HG03060 (cell line): Measurements from ENCODE around the gene GALNT14.
"Not testable (repeated sequence)": the region's sequence is repeated elsewhere in the genome, so short reads cannot be mapped to it uniquely, and the experiment has no call there.

ENCODE experiments used
- ATAC-seq: cut with Tn5 transposase; IDR thresholded peaks from one replicate; pipeline ENCODE4 v1.9.1; 2021; ENCODE audit warnings: low read depth, moderate number of reproducible peaks; ENCODE audit not compliant: unreplicated experiment

GALNT14 gene, protein sequence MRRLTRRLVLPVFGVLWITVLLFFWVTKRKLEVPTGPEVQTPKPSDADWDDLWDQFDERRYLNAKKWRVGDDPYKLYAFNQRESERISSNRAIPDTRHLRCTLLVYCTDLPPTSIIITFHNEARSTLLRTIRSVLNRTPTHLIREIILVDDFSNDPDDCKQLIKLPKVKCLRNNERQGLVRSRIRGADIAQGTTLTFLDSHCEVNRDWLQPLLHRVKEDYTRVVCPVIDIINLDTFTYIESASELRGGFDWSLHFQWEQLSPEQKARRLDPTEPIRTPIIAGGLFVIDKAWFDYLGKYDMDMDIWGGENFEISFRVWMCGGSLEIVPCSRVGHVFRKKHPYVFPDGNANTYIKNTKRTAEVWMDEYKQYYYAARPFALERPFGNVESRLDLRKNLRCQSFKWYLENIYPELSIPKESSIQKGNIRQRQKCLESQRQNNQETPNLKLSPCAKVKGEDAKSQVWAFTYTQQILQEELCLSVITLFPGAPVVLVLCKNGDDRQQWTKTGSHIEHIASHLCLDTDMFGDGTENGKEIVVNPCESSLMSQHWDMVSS

DNA sequence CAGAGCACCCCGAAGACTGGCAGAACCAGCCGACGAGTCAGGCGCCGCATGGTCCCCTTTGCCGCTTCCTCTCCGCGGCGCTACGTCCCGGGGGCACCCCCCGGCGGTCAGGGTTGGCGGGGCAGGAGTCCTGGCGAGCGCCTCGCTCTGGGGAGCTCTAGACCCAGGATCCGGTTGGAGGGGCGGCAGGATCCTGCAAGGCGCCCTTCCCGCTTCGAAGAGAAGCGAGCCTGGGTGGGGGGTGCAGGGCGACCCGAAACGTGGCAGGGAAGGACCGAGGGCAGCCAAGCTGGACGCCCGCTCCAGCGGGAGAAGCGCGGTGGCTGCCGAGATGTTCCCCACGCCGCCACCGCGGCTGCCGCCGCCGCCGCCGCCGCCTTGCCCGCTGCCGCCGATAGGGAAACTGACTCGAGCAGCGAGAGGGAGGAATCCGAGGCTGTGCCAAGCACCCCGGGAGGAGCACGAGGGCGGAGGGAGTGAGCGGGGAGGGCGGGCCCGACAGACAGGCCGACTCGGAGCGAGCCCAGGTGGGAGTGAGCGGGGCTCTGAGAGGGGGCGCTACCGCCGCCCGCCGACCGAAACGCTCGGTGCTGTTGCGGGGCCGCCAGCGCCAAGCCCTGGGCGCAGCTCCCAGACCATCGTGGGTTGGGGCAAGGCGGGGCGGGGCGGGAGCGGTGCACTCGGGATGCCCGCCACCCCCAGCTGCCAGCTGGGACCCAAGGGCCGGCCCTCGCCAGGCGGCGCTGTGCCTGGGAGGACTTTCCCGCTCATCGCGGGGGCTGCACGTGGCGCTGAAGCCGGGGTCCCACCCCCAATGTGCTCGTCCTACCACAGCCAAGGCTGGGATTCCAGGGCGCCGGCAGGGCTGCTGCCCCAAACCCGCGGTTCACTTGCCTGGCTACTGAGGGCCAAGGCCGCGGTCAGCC is at the start of gene GALNT14:
GALNT14 (minus strand) TSS at position 404 of the 926 bp plus-strand sequence; CDS start at position 50, 354 bp downstream.
- no peak for ATAC-seq

DNA sequence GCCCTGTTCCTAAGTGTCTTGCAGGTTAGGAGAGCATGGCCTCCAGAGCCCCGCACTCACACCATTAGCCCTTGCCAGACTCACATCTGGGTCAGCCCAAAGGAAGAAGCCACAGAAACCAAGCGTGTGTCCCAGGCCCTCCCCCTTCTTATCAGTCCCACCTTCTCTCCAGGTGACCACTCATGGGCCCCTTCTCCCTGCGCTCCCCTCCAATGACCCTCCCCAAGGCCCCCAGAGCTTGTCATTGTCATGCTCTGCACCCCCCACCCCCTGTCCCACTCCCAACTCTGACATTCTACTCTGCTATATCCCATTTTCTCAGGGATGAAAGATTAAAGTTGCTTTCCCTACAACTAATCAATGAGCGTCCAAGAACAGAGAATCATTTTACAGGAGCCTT is 48.9 kb upstream of the GALNT14 start:
- ATAC-seq: no peak

GRCh38 chr2:31183973-31184372 is 45.7 kb upstream of the GALNT14 start:
- not testable (repeated sequence) for ATAC-seq

GRCh38 chr2:31176742-31177141 is 38.5 kb upstream of the GALNT14 start:
- ATAC-seq: no peak

DNA sequence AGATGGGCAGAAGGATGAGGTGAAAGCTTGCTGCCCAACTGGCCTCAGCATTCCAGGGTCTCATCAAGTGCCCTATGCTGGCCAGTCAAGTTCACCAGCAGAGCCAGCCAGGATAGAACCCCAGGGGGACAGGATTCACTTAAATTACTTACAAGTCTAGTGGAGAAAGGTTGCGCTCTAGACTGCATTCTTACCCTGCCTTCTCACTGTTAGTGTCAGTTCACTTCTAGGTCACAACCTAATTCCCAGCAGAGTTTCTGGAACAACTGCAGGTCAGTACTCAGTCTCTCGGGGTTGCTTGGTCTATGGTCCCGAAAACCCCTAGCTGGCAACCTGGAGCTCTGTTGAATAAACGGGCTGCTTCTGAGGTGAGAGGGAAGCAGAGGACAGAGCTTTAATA is 32.9 kb upstream of the GALNT14 start:
- no peak for ATAC-seq

DNA sequence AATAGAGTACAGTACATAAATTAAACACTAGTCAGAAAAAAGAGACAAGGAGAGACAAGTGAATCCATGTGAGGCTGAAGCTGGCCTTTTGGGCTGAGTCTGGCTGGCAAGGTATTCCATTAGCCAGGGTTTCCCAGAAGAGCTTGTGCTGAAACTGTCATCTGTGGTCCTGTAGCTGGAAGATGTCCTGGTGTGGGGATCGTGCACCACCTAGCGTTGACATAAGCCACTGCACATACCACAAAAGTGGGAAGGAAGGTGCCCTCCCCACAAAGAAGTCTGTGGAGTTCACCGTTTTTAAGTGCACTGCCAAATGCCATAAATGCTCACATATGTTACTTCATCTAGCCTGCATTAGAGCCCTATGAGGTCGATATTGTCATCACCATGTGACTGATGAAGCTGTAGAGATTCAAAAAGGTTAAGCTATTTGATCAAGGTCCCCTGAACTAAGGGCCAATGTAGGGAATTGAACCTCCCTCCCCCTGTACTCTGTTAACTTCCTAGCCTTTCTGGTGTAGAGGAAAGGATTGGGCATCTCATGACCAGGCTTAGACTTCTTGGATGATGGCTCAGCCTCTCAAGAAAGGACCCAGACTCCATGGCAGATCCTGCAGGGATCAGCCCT is 31.9 kb upstream of the GALNT14 start:
- ATAC-seq: no peak

- ATAC-seq: no peak
Observed at GRCh38 chr2:31168291-31168690, 30.1 kb upstream of the GALNT14 start.

GRCh38 chr2:31166925-31167324 is 28.7 kb upstream of the GALNT14 start:
- ATAC-seq: no peak

- ATAC-seq: no peak
Observed at GRCh38 chr2:31163011-31163539, 24.8 kb upstream of the GALNT14 start.

- no peak for ATAC-seq
Observed at GRCh38 chr2:31161637-31162036, 23.4 kb upstream of the GALNT14 start.

- no peak for ATAC-seq
Observed at GRCh38 chr2:31151501-31151900, 13.3 kb upstream of the GALNT14 start.

- ATAC-seq: no peak
Observed at GRCh38 chr2:31150120-31150670, 12.0 kb upstream of the GALNT14 start.

DNA sequence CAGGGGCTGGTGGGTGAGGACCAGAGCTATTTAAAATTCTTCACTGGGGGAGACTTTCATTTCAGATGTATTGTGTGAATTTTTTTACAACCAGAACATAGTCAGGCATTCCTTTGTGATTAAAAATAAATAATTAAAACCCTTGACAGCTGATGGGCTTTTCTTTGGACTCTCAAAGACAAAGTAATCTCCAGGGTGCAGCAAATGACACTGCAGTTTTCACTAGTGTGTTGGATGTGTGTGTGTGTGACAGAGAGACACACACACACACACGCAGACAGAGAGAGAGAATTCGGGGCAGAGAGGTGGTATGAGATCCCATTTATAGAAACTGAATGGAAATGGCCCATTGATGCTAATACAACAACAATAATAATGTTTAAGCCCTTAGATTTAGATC is 10.3 kb upstream of the GALNT14 start:
- ATAC-seq: no peak

DNA sequence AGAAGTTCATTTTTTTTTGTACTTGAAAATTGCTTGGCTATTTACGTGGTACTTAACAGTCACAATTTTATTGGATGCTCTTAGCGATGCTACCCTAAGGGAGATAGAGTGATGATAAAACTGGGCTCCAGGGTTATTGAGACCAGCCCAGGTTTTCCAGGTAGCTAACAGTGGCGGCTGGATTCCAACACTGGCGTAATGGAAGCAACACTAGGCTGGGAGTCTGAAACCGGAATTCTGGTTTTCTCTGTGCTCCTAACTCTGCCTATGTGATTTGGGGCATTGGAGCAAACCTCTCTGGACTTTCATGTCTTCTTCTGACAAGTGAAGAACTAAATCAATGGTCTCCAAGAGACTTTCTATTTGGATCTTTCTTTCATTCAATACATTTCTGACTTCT is 9.4 kb upstream of the GALNT14 start:
- no peak for ATAC-seq

GRCh38 chr2:31142110-31142509 is 3.9 kb upstream of the GALNT14 start:
- ATAC-seq: no peak

GRCh38 chr2:31141443-31142085 is 3.3 kb upstream of the GALNT14 start:
- no peak for ATAC-seq

- ATAC-seq: no peak
Observed at GRCh38 chr2:31140151-31140550, 1.9 kb upstream of the GALNT14 start.

- no peak for ATAC-seq
Observed at GRCh38 chr2:31139671-31140070, 1.4 kb upstream of the GALNT14 start.

GRCh38 chr2:31137211-31138036 is 816 bp downstream of the GALNT14 start:
- ATAC-seq: no peak
